B cell (primary cell): Measurements from ENCODE around the gene ADGRB2. TPM values are rescaled to one million over a fixed set of nuclear protein-coding genes. Genes with fewer than 3 reads are reported as not detected.

Source experiments
- ATAC-seq: fragments of 200-7000 bp; cut with Tn5 transposase; one replicate; pipeline ENCODE4 v1.10.0; 2021; ENCODE audit warnings: low read depth, mild to moderate bottlenecking, moderate number of reproducible peaks, moderate library complexity
- CTCF ChIA-PET: fragments of 350-600 bp; sonication (Branson Sonifier 250); formaldehyde crosslinking; loops from one replicate; lab custom pipeline; 2021; ENCODE audit warnings: antibody characterized with exemption, inconsistent platforms; lab: Charles Lee
- POLR2A ChIA-PET: fragments of 350-600 bp; sonication (Branson Sonifier 250); formaldehyde crosslinking; loops from one replicate; lab custom pipeline; 2021; ENCODE audit warnings: antibody characterized with exemption; lab: Charles Lee
- DNase-seq: peaks from one replicate; pipeline ENCODE4 v3.0.0; 2013
- H2AFZ ChIP-seq: 2 replicates; pipeline ENCODE4 v1.6.1; 2012; ENCODE audit warnings: mild to moderate bottlenecking, low read depth, low read length; ENCODE audit not compliant: insufficient read depth, poor library complexity, severe bottlenecking
- H3K27ac ChIP-seq, 2 donors: 1 replicate in 1 of 2; 2 replicates in 1 of 2; pipeline ENCODE4 v1.5.1; 2012 to 2013; ENCODE audit warnings: low read length in 2 of 2, mild to moderate bottlenecking in 2 of 2, moderate library complexity in 1 of 2
- H3K27me3 ChIP-seq, 4 experiments: fragments of 200-600 bp in 1 of 4; sonication (generic) in 1 of 4; replicated peaks in 1 of 4; 1 replicate in 2 of 4; 2 replicates in 2 of 4; pipeline versions ENCODE4 v1.6.1 to v1.7.0; 2013 to 2016; ENCODE audit warnings: low read length in 3 of 4, mild to moderate bottlenecking in 2 of 4, mixed read lengths in 1 of 4, moderate library complexity in 1 of 4; ENCODE audit not compliant: insufficient read depth in 4 of 4, control insufficient read depth in 3 of 4; ENCODE audit errors: control extremely low read depth in 1 of 4
- H3K36me3 ChIP-seq, 2 experiments: replicated peaks in 1 of 2; 1 replicate in 1 of 2; 2 replicates in 1 of 2; pipeline versions ENCODE4 v1.6.1 to v1.7.1; 2013; ENCODE audit warnings: low read length in 1 of 2; ENCODE audit not compliant: insufficient read depth in 2 of 2, control insufficient read depth in 1 of 2; ENCODE audit errors: control extremely low read depth in 1 of 2, extremely low read depth in 1 of 2
- H3K4me1 ChIP-seq, 2 donors: fragments of 200-600 bp in 1 of 2; sonication (generic) in 1 of 2; 1 replicate in 1 of 2; 2 replicates in 1 of 2; pipeline versions ENCODE4 v1.5.1 to v1.6.1; 2013 to 2017; ENCODE audit warnings: low read length in 2 of 2; ENCODE audit not compliant: control insufficient read depth in 2 of 2, insufficient read depth in 2 of 2
- H3K4me2 ChIP-seq: replicated peaks from 2 replicates; pipeline ENCODE3; 2012; ENCODE audit warnings: mild to moderate bottlenecking, low read depth, low read length; ENCODE audit not compliant: poor library complexity, severe bottlenecking
- H3K4me3 ChIP-seq, 5 experiments: fragments of 200-600 bp in 1 of 5; sonication (generic) in 1 of 5; 1 replicate in 3 of 5; 2 replicates in 2 of 5; pipeline versions ENCODE4 v1.5.1 to v1.7.0; 2011 to 2016; ENCODE audit warnings: low read length in 4 of 5, mild to moderate bottlenecking in 4 of 5, low read depth in 2 of 5, control low read depth in 1 of 5, moderate library complexity in 1 of 5; ENCODE audit not compliant: insufficient read depth in 1 of 5; ENCODE audit errors: control extremely low read depth in 1 of 5, extremely low read depth in 1 of 5
- H3K79me2 ChIP-seq: fragments of 200-600 bp; sonication (generic); one replicate; pipeline ENCODE4 v1.6.0; 2016; ENCODE audit warnings: low read length; ENCODE audit not compliant: control insufficient read depth, insufficient read depth
- H3K9ac ChIP-seq: fragments of 200-600 bp; sonication (generic); 2 replicates; pipeline ENCODE4 v1.6.1; 2017; ENCODE audit warnings: mild to moderate bottlenecking, low read length, moderate library complexity
- H3K9me3 ChIP-seq, 3 donors: one replicate each; pipeline versions ENCODE4 v1.6.1 to v1.7.1; 2013; ENCODE audit warnings: low read length in 2 of 3; ENCODE audit not compliant: control insufficient read depth in 2 of 3, insufficient read depth in 1 of 3; ENCODE audit errors: control extremely low read depth in 1 of 3
- H4K20me1 ChIP-seq: 2 replicates; pipeline ENCODE4 v1.6.0; 2012; ENCODE audit warnings: mild to moderate bottlenecking, low read length; ENCODE audit not compliant: insufficient read depth, control insufficient read depth, poor library complexity, severe bottlenecking
- H3K27ac Mint-ChIP-seq: one replicate; pipeline ENCODE4 v1.8.0; 2021; ENCODE audit warnings: mixed read lengths
- H3K27me3 Mint-ChIP-seq: one replicate; pipeline ENCODE4 v1.8.0; 2021; ENCODE audit warnings: mixed read lengths
- H3K4me1 Mint-ChIP-seq: one replicate; pipeline ENCODE4 v1.8.0; 2021; ENCODE audit warnings: mixed read lengths
- H3K4me3 Mint-ChIP-seq: one replicate; pipeline ENCODE4 v1.8.0; 2021; ENCODE audit warnings: mixed read lengths
- H3K9me3 Mint-ChIP-seq: one replicate; pipeline ENCODE4 v1.8.0; 2022; ENCODE audit warnings: mixed read lengths; ENCODE audit not compliant: insufficient read depth
- EZH2 ChIP-seq: IDR thresholded peaks from 2 replicates; pipeline ENCODE4 v1.6.1; 2012; ENCODE audit warnings: borderline replicate concordance, low read depth, mild to moderate bottlenecking, moderate library complexity, low read length; ENCODE audit not compliant: insufficient read depth, poor library complexity, severe bottlenecking
- WGBS: methylation state at CpG from one replicate; pipeline ENCODE4 v1.1.5; 2013; ENCODE audit warnings: missing lambda C conversion rate; ENCODE audit not compliant: insufficient coverage; 5-methylcytosine and 5-hydroxymethylcytosine counted together
- intact Hi-C: fragments of 100-400 bp; cut with micrococcal nuclease; formaldehyde crosslinking; loops from one replicate; pipeline ENCODE4 v1.10.0; 2022
- polyA plus RNA-seq: library from polyadenylated mRNA; depleted of rRNA; stranded (reverse); fragments of >200 nt; gene quantifications from 2 replicates; pipeline ENCODE4 v1.2.3, GENCODE V29; 2012
- total RNA-seq, 2 donors: library from RNA; stranded (reverse); fragments of 120-200 nt in 1 of 2; gene quantifications; 1 replicate in 1 of 2; 2 replicates in 1 of 2; pipeline versions ENCODE4 v1.2.3 to v1.2.4, GENCODE V29; 2013 to 2022
- TF ChIP-seq, protein P1 (sequence below): fragments of 200-600 bp; IDR thresholded peaks from one replicate; pipeline ENCODE4 v1.8.0; 2022; ENCODE audit warnings: antibody characterized with exemption, mild to moderate bottlenecking

The ADGRB2 gene
- total and polyA plus RNA-seq, 2 donors (not counting 1 experiment from before 2014, with no cell fraction given), result 1.9 to 2.7 TPM

DNA sequence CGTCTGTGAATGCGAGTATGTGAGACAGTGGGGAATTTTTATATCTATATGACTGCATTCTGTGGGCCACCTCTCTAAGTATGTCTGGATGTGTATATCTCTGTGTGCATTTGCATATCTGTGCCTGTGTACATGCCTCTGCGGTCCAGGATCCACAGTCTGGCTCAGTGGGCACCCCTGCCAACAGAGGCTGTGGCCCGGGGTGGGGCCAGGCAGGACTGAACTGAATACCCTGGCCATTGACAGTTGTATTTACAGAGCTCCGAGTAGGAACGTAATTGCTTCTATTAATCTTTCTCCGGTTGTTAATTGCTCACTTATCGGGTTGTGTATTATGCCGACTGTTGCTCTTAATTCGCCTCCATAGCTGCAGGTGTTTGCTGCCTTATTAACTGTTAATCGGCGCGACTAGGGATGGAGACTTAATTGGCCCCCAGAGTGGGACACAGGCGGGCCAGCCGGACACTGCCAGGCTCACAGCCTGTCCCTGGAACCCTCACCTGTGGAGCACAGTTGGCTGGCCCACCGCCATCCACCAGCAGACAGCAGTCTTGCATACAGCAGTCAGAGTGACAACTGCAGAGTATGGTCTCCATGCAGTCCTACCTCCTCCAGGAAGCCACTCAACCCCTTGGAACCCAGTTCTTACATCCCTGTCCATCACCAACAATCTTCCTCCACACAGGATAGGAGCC, 22.4 kb upstream of the ADGRB2 start:
- intact Hi-C loops, result loop anchor here (5.0 to 10.0 kb wide), 2 partner anchors 148 to 1069 kb away; partner anchors contain the start of gene PTP4A2
- CTCF ChIA-PET, result interaction anchor here (0.6 to 9.5 kb wide), 4 partner anchors 24 to 308 kb away, joined by 3 to 199 read pairs (median 46); partner anchors contain the start of gene ADGRB2
- ATAC-seq, result no peak

More for the DNA sequence above, 22.4 kb upstream of the ADGRB2 start:
- Histone ChIP-seq H3K4me2 (no peak overlapping the region), H3K4me3 (no peak overlapping the region), H3K9me3 (no peaks in the 10 kb centered on the region), H4K20me1 (no peaks in the 10 kb centered on the region), H3K79me2 (no peaks in the 10 kb centered on the region), H3K27ac (no peak overlapping the region), H2AFZ (no peak overlapping the region), H3K9ac (no peak overlapping the region), H3K36me3 (no peaks in the 10 kb centered on the region), H3K27me3 (no peaks in the 10 kb centered on the region), H3K4me1 (peaks cover 34 to 49% of the 10 kb centered on the region in 2 donors)
- H3K27me3 Mint-ChIP-seq, result no peaks in the 10 kb centered on the region
- WGBS, result 97% methylated on average over 16 of the region's 16 CpGs
- POLR2A ChIA-PET, result interaction anchor here (3.0 kb wide), 1 partner anchor 24 kb away, joined by 28 read pairs; the partner anchor contains the start of gene ADGRB2
- H3K9me3 Mint-ChIP-seq, result no peaks in the 10 kb centered on the region
- peak; percentile 19 for DNase-seq
- H3K27ac Mint-ChIP-seq, result peak overlapping the region; percentile 98
- peak overlapping the region; percentile 38 for H3K4me3 Mint-ChIP-seq
- H3K4me1 Mint-ChIP-seq, result peaks cover 40% of the 10 kb centered on the region
- TF ChIP-seq, protein P1, sequence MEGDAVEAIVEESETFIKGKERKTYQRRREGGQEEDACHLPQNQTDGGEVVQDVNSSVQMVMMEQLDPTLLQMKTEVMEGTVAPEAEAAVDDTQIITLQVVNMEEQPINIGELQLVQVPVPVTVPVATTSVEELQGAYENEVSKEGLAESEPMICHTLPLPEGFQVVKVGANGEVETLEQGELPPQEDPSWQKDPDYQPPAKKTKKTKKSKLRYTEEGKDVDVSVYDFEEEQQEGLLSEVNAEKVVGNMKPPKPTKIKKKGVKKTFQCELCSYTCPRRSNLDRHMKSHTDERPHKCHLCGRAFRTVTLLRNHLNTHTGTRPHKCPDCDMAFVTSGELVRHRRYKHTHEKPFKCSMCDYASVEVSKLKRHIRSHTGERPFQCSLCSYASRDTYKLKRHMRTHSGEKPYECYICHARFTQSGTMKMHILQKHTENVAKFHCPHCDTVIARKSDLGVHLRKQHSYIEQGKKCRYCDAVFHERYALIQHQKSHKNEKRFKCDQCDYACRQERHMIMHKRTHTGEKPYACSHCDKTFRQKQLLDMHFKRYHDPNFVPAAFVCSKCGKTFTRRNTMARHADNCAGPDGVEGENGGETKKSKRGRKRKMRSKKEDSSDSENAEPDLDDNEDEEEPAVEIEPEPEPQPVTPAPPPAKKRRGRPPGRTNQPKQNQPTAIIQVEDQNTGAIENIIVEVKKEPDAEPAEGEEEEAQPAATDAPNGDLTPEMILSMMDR, result no peak
- TF ChIP-seq EZH2, result no peak
